Ishikawa (cell line): ENCODE measurements around the gene IL12RB2.

ENCODE experiments used
- CEBPB ChIP-seq: IDR thresholded peaks from 2 replicates; pipeline ENCODE4 v1.6.1; 2012
- CREB1 ChIP-seq: IDR thresholded peaks from 2 replicates; pipeline ENCODE4 v1.6.1; 2012; ENCODE audit warnings: low read depth
- EGR1 ChIP-seq: IDR thresholded peaks from 2 replicates; pipeline ENCODE4 v1.6.1; 2012
- EP300 ChIP-seq: IDR thresholded peaks from 2 replicates; pipeline ENCODE4 v1.6.1; 2012; ENCODE audit warnings: borderline replicate concordance
- FOXM1 ChIP-seq: IDR thresholded peaks from 2 replicates; pipeline ENCODE4 v1.6.1; 2012; ENCODE audit warnings: low read depth, borderline replicate concordance
- NFIC ChIP-seq: IDR thresholded peaks from 2 replicates; pipeline ENCODE4 v1.6.1; 2012
- RAD21 ChIP-seq: IDR thresholded peaks from 2 replicates; pipeline ENCODE4 v1.6.1; 2012; ENCODE audit warnings: low read depth
- TAF1 ChIP-seq: IDR thresholded peaks from 2 replicates; pipeline ENCODE4 v1.6.1; 2012; ENCODE audit warnings: low read depth, mild to moderate bottlenecking
- TCF12 ChIP-seq: IDR thresholded peaks from 2 replicates; pipeline ENCODE4 v1.6.1; 2012; ENCODE audit warnings: low read depth
- TEAD4 ChIP-seq: IDR thresholded peaks from 2 replicates; pipeline ENCODE4 v1.6.1; 2012
- YY1 ChIP-seq: IDR thresholded peaks from 2 replicates; pipeline ENCODE4 v1.6.1; 2012; ENCODE audit warnings: low read depth
- ZBTB7A ChIP-seq: IDR thresholded peaks from 2 replicates; pipeline ENCODE4 v1.6.1; 2012; ENCODE audit warnings: low read depth
- TF ChIP-seq, protein P1 (sequence below): IDR thresholded peaks from 2 replicates; pipeline ENCODE4 v1.6.1; 2012
- TF ChIP-seq, protein P2 (sequence below): IDR thresholded peaks from 2 replicates; pipeline ENCODE4 v1.6.1; 2012; ENCODE audit warnings: low read depth, mild to moderate bottlenecking
- TF ChIP-seq, protein P3 (sequence below): IDR thresholded peaks from 2 replicates; pipeline ENCODE4 v1.6.1; 2012

Gene IL12RB2

DNA sequence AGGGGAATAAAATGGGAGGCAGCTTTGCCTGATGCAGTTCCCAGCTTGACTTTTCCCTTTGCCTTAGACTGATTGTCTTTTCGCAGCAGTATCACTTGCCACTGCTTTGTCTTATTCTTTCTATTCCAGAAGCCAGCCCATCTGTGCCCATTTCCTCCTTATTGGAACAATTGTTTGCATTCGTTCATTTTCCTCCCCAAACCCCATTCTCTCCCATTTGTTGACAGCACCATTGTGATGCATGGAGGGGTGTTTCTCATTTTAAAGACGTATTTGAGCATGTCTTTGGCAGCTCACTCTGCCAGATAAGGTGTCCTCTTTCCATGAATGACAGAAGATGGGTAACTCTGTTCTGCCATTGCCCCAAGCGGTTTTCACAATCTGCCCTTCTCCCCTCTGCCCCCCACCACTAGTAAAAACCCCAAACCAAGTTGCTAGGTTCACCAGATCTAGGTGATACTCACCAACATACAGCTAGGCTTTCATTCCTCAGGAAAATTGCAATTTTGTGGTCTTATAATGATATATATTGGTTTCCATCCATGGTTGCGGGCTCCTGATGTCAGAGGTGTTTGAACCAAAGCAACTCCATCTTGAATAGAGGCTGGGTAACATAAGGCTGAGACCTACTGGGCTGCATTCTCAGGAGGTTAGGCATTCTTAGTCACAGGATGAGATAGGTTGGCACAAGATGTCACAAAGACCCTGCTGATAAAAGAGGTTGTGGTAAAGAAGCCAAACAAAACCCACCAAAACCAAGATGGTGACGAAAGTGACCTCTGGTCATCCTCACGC lies 91.7 kb downstream of the IL12RB2 start:
- TF ChIP-seq EGR1 = no peak
- no peak for TF ChIP-seq TCF12
- no peak for TF ChIP-seq NFIC
- TF ChIP-seq ZBTB7A = no peak
- no peak for TF ChIP-seq CEBPB
- TF ChIP-seq FOXM1 = no peak
- no peak for TF ChIP-seq TAF1
- TF ChIP-seq YY1 = no peak
- TF ChIP-seq CREB1 = no peak
- TF ChIP-seq TEAD4 = no peak
- TF ChIP-seq, protein P1, sequence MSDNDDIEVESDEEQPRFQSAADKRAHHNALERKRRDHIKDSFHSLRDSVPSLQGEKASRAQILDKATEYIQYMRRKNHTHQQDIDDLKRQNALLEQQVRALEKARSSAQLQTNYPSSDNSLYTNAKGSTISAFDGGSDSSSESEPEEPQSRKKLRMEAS = no peak
- no peak for TF ChIP-seq EP300
- TF ChIP-seq, protein P2, sequence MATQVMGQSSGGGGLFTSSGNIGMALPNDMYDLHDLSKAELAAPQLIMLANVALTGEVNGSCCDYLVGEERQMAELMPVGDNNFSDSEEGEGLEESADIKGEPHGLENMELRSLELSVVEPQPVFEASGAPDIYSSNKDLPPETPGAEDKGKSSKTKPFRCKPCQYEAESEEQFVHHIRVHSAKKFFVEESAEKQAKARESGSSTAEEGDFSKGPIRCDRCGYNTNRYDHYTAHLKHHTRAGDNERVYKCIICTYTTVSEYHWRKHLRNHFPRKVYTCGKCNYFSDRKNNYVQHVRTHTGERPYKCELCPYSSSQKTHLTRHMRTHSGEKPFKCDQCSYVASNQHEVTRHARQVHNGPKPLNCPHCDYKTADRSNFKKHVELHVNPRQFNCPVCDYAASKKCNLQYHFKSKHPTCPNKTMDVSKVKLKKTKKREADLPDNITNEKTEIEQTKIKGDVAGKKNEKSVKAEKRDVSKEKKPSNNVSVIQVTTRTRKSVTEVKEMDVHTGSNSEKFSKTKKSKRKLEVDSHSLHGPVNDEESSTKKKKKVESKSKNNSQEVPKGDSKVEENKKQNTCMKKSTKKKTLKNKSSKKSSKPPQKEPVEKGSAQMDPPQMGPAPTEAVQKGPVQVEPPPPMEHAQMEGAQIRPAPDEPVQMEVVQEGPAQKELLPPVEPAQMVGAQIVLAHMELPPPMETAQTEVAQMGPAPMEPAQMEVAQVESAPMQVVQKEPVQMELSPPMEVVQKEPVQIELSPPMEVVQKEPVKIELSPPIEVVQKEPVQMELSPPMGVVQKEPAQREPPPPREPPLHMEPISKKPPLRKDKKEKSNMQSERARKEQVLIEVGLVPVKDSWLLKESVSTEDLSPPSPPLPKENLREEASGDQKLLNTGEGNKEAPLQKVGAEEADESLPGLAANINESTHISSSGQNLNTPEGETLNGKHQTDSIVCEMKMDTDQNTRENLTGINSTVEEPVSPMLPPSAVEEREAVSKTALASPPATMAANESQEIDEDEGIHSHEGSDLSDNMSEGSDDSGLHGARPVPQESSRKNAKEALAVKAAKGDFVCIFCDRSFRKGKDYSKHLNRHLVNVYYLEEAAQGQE = no peak
- TF ChIP-seq, protein P3, sequence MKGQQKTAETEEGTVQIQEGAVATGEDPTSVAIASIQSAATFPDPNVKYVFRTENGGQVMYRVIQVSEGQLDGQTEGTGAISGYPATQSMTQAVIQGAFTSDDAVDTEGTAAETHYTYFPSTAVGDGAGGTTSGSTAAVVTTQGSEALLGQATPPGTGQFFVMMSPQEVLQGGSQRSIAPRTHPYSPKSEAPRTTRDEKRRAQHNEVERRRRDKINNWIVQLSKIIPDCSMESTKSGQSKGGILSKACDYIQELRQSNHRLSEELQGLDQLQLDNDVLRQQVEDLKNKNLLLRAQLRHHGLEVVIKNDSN = no peak
- TF ChIP-seq RAD21 = no peak

DNA sequence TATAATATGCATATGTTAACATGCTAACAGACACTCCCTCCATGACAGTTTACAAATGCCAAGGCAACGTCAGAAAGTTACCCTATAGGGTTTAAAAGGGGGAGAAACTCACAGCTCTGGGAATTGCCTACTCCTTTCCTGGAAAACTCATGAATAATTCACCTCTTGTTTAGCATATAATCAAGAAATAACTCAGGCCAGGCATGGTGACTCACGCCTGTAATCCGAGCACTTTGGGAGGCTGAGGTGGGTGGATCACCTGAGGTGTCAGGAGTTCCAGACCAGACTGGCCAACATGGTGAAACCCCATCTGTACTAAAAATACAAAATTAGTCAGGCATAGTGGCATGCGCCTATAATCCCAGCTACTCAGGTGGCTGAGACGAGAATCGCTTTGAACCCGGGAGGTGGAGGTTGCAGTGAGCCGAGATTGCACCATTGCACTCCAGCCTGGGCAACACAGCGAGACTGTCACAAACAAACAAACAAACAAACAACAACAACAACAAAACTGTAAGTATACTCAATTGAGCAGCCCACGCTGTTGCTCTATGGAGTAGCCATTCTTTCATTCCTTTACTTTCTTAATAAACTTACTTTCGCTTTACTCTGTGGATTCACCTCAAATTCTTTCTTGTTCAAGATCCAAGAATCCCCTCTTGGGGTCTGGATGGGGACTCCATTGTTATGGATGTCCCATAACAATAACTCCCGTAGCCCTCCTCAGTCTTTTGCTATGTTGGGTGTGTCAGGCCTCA lies 92.5 kb downstream of the IL12RB2 start:
- TF ChIP-seq TEAD4 (peak; percentile 26; the same call in 1 of the 2 replicates), YY1 (0 out of 2 replicates have a peak, but pooled peaks have one; percentile 9), EGR1 (peak; percentile 74)

DNA sequence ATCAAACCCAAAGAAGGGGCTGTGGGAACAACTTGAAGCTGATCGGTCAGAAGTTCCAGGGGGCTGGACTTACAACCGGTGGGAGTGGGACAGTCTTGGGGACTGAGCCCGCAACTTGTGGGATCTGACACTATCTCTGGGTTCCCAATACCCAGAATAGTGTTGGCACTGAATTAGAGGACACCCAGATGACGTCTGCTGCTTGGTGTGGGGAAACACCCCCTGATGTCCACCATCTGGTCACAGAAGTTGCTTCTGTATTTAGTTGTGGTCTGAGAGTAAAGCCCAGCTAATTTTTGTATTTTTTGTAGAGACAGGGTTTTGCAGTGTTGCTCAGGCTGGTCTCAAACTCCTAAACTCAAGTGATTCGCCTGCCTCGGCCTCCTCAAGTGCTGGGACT lies 93.8 kb downstream of the IL12RB2 start:
- TF ChIP-seq, protein P2 = no peak

DNA sequence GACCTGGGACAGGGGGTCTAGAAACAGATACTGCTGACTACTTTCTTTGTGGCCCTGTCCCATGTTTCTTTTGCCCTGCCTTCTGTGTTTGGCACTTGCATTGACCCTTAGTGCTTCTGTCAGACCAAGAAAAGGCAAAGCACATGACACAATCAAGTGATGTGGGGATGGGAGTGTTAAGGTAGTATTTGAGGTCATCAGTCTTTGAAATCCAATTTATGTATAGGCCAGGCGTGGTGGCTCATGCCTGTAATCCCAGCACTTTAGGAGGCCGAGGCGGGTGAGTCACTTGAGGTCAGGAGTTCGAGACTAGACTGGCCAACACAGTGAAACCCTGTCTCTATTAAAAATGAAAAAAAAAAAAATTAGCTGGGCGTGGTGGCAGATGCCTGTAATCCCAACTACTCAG lies 96.5 kb downstream of the IL12RB2 start:
- TF ChIP-seq FOXM1 = no peak
- TF ChIP-seq, protein P2 = no peak
- TF ChIP-seq CREB1 = no peak
- TF ChIP-seq TAF1 = no peak
- TF ChIP-seq CEBPB = no peak
- no peak for TF ChIP-seq EGR1
- TF ChIP-seq RAD21 = no peak
- TF ChIP-seq YY1 = no peak
- no peak for TF ChIP-seq NFIC
- no peak for TF ChIP-seq EP300
- no peak for TF ChIP-seq TEAD4
- TF ChIP-seq, protein P3 = no peak
- no peak for TF ChIP-seq TCF12
- no peak for TF ChIP-seq ZBTB7A
- TF ChIP-seq, protein P1 = no peak
